ENCODE data around the gene FOXE1.

DNA sequence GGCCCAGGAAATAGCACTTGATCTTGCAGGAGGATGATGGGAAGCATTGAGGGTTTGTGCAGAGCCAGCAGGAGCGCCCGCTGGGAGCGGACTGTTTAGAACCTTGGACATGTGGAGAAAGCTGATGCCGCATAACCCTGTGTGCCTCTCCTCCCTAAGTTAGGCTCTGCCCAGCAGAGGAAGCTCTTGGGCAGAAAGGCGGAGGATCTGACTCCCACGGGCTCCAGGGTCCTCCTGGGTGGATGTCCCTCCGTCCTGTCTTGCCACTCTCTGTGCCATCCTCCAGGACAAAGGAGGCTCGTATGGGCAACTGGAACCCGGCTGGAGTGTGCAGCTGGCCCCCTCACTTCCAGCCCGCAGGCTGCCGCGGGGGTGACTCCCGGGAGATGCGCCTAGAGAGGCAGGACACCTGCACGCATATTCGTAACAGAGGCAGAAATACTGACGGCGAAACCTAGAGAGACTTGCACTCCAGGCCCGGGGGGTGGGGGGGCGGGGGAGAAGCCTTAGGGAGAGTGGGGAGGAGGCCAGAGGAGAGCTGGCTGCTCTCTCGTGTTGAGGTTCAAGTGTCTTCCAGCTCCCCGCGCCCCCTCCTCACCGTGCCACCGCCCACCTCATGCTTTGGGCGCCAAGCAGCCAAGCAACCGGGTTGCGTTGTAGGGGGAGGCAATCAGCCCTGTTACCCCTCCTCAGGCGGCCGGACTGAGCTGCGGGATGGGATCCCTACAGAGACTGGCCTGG lies 5.4 kb upstream of the FOXE1 start:
- TF ChIP-seq POLR2AphosphoS5 (IDR thresholded peaks at IDR 0.05; ENCODE audit: low read depth, low read length) (no peak), NFIC (IDR thresholded peaks at IDR 0.05; ENCODE audit: borderline replicate concordance) (no peak), ELF1 (IDR thresholded peaks at IDR 0.05) (no peak), EP300 (IDR thresholded peaks at IDR 0.05; ENCODE audit: borderline replicate concordance in 1 of 2, low read depth in 1 of 2, low read length in 1 of 2) (no peak), SMC3 (IDR thresholded peaks at IDR 0.05; ENCODE audit: low read depth, low read length) (no peak), EZH2phosphoT487 (IDR thresholded peaks at IDR 0.05; ENCODE audit: borderline replicate concordance, low read depth) (no peak)
- TF ChIP-seq, protein P1, sequence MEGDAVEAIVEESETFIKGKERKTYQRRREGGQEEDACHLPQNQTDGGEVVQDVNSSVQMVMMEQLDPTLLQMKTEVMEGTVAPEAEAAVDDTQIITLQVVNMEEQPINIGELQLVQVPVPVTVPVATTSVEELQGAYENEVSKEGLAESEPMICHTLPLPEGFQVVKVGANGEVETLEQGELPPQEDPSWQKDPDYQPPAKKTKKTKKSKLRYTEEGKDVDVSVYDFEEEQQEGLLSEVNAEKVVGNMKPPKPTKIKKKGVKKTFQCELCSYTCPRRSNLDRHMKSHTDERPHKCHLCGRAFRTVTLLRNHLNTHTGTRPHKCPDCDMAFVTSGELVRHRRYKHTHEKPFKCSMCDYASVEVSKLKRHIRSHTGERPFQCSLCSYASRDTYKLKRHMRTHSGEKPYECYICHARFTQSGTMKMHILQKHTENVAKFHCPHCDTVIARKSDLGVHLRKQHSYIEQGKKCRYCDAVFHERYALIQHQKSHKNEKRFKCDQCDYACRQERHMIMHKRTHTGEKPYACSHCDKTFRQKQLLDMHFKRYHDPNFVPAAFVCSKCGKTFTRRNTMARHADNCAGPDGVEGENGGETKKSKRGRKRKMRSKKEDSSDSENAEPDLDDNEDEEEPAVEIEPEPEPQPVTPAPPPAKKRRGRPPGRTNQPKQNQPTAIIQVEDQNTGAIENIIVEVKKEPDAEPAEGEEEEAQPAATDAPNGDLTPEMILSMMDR (IDR thresholded peaks at IDR 0.05), result no peak
- TF ChIP-seq, protein P2, sequence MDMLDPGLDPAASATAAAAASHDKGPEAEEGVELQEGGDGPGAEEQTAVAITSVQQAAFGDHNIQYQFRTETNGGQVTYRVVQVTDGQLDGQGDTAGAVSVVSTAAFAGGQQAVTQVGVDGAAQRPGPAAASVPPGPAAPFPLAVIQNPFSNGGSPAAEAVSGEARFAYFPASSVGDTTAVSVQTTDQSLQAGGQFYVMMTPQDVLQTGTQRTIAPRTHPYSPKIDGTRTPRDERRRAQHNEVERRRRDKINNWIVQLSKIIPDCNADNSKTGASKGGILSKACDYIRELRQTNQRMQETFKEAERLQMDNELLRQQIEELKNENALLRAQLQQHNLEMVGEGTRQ (IDR thresholded peaks at IDR 0.05; ENCODE audit: borderline replicate concordance, low read depth, low read length), result no peak

All from SK-N-SH (cell line).